Mesenchymal stem cell (in vitro differentiated cells and primary cell): ENCODE results near the gene UQCRH.

ENCODE experiments used
- DNase-seq: peaks from one replicate; pipeline ENCODE4 v3.0.0-alpha.2; 2013
- H2AFZ ChIP-seq: one replicate; pipeline ENCODE4 v1.6.1; 2013; ENCODE audit warnings: low read depth, mild to moderate bottlenecking, control low read depth, inconsistent platforms, low read length, moderate library complexity
- H2AK5ac ChIP-seq: 2 replicates; pipeline ENCODE4 v1.6.1; 2013; ENCODE audit warnings: low read length, moderate library complexity, mild to moderate bottlenecking, inconsistent platforms; ENCODE audit not compliant: severe bottlenecking
- H2BK120ac ChIP-seq: one replicate; pipeline ENCODE4 v1.6.1; 2013; ENCODE audit warnings: low read depth, mild to moderate bottlenecking, inconsistent platforms, low read length, moderate library complexity
- H2BK12ac ChIP-seq, 2 experiments: one replicate each; pipeline ENCODE4 v1.6.1; 2013; ENCODE audit warnings: inconsistent platforms in 2 of 2, low read length in 2 of 2, mild to moderate bottlenecking in 2 of 2, moderate library complexity in 2 of 2, control low read depth in 1 of 2
- H2BK15ac ChIP-seq: one replicate; pipeline ENCODE4 v1.6.1; 2013; ENCODE audit warnings: mild to moderate bottlenecking, low read depth, inconsistent platforms; ENCODE audit not compliant: poor library complexity, severe bottlenecking
- H2BK5ac ChIP-seq: 2 replicates; pipeline ENCODE4 v1.6.1; 2013; ENCODE audit warnings: low read depth, mild to moderate bottlenecking, low read length, control low read depth, inconsistent platforms; ENCODE audit not compliant: poor library complexity, severe bottlenecking
- H3K14ac ChIP-seq, 2 experiments: one replicate each; pipeline ENCODE4 v1.6.1; 2013; ENCODE audit warnings: inconsistent platforms in 2 of 2, low read length in 2 of 2, control low read depth in 1 of 2, mild to moderate bottlenecking in 1 of 2, moderate library complexity in 1 of 2
- H3K18ac ChIP-seq, 2 experiments: one replicate each; pipeline ENCODE4 v1.6.1; 2013; ENCODE audit warnings: inconsistent platforms in 2 of 2, low read length in 2 of 2, control low read depth in 1 of 2, low read depth in 1 of 2, mild to moderate bottlenecking in 1 of 2
- H3K23ac ChIP-seq, 2 experiments: one replicate each; pipeline ENCODE4 v1.6.1; 2013; ENCODE audit warnings: inconsistent platforms in 2 of 2, low read length in 2 of 2, mild to moderate bottlenecking in 2 of 2, moderate library complexity in 2 of 2, control low read depth in 1 of 2
- H3K27ac ChIP-seq: 2 replicates; pipeline ENCODE4 v1.5.1; 2013; ENCODE audit warnings: mild to moderate bottlenecking, moderate library complexity, low read length, control low read depth, inconsistent platforms; ENCODE audit not compliant: poor library complexity, severe bottlenecking
- H3K27me3 ChIP-seq, 2 experiments: 2 replicates each; pipeline versions ENCODE4 v1.6.1 to v1.7.0; 2013; ENCODE audit warnings: low read length in 2 of 2, mild to moderate bottlenecking in 2 of 2, moderate library complexity in 2 of 2, control low read depth in 1 of 2, inconsistent platforms in 1 of 2; ENCODE audit not compliant: control insufficient read depth in 1 of 2, insufficient read depth in 1 of 2
- H3K36me3 ChIP-seq, 2 experiments: 2 replicates each; pipeline versions ENCODE4 v1.6.1 to v1.7.0; 2013; ENCODE audit warnings: low read length in 2 of 2, control low read depth in 1 of 2, inconsistent platforms in 1 of 2, low read depth in 1 of 2, mild to moderate bottlenecking in 1 of 2; ENCODE audit not compliant: insufficient read depth in 2 of 2, control insufficient read depth in 1 of 2
- H3K4ac ChIP-seq, 2 experiments: one replicate each; pipeline ENCODE4 v1.6.1; 2013; ENCODE audit warnings: inconsistent platforms in 2 of 2, low read length in 2 of 2, mild to moderate bottlenecking in 2 of 2, moderate library complexity in 2 of 2, control low read depth in 1 of 2, low read depth in 1 of 2
- H3K4me1 ChIP-seq: 2 replicates; pipeline ENCODE4 v1.6.1; 2013; ENCODE audit warnings: low read depth, low read length, control low read depth; ENCODE audit not compliant: control insufficient read depth, insufficient read depth
- H3K4me2 ChIP-seq: 2 replicates; pipeline ENCODE4 v1.6.1; 2013; ENCODE audit warnings: low read length, mild to moderate bottlenecking, inconsistent platforms; ENCODE audit not compliant: poor library complexity, severe bottlenecking
- H3K4me3 ChIP-seq, 2 experiments: 2 replicates each; pipeline versions ENCODE4 v1.5.1 to v1.7.0; 2013; ENCODE audit warnings: low read length in 2 of 2, mild to moderate bottlenecking in 2 of 2, control low read depth in 1 of 2, low read depth in 1 of 2; ENCODE audit not compliant: insufficient read depth in 1 of 2
- H3K79me1 ChIP-seq: replicated peaks from 2 replicates; pipeline ENCODE4 v1.6.1; 2013; ENCODE audit warnings: mild to moderate bottlenecking, control low read depth, low read length, inconsistent platforms; ENCODE audit not compliant: poor library complexity, severe bottlenecking
- H3K9ac ChIP-seq: 2 replicates; pipeline ENCODE4 v1.7.0; 2013; ENCODE audit warnings: mild to moderate bottlenecking, low read length, moderate library complexity
- H3K9me3 ChIP-seq: 2 replicates; pipeline ENCODE4 v1.7.0; 2013; ENCODE audit warnings: mild to moderate bottlenecking, low read length; ENCODE audit not compliant: control insufficient read depth
- H4K8ac ChIP-seq: one replicate; pipeline ENCODE4 v1.6.1; 2013; ENCODE audit warnings: inconsistent platforms, mild to moderate bottlenecking, low read length, moderate library complexity
- H4K91ac ChIP-seq: one replicate; pipeline ENCODE4 v1.6.1; 2013; ENCODE audit warnings: mild to moderate bottlenecking, low read length, inconsistent platforms
- WGBS: methylation state at CpG from one replicate; pipeline ENCODE4 v1.1.7; 2013; ENCODE audit warnings: mixed read lengths; 5-methylcytosine and 5-hydroxymethylcytosine counted together

The UQCRH gene

GRCh38 chr1:46263146-46263545, 40.4 kb upstream of the UQCRH start:
- no peak overlapping the region for H4K91ac ChIP-seq
- no peak overlapping the region for H3K14ac ChIP-seq
- no peak overlapping the region for H3K4me2 ChIP-seq
- no peaks in the 10 kb centered on the region for H3K9me3 ChIP-seq
- no peak overlapping the region for H3K9ac ChIP-seq
- H2BK15ac ChIP-seq, result no peak overlapping the region
- WGBS, result 97% methylated on average over 2 of the region's 2 CpGs
- no peak overlapping the region for H2AFZ ChIP-seq
- H2BK120ac ChIP-seq, result no peak overlapping the region
- no peak overlapping the region for H3K4ac ChIP-seq
- H3K23ac ChIP-seq, result no peak overlapping the region
- H2AK5ac ChIP-seq, result no peak overlapping the region
- no peaks in the 10 kb centered on the region for H3K79me1 ChIP-seq
- H4K8ac ChIP-seq, result no peak overlapping the region
- H2BK5ac ChIP-seq, result no peak overlapping the region
- peaks cover 3 to 39% of the 10 kb centered on the region in 2 experiments for H3K36me3 ChIP-seq
- H2BK12ac ChIP-seq, result no peak overlapping the region
- no peaks in the 10 kb centered on the region for H3K27me3 ChIP-seq
- H3K27ac ChIP-seq, result no peak overlapping the region
- no peak for DNase-seq
- H3K4me1 ChIP-seq, result no peaks in the 10 kb centered on the region
- H3K18ac ChIP-seq, result no peak overlapping the region
- H3K4me3 ChIP-seq, result no peak overlapping the region

GRCh38 chr1:46268578-46268977, 34.9 kb upstream of the UQCRH start:
- H4K8ac ChIP-seq, result no peak overlapping the region
- no peak overlapping the region for H2BK15ac ChIP-seq
- H3K4me3 ChIP-seq, result no peak overlapping the region
- no peak overlapping the region for H2BK12ac ChIP-seq
- H3K4me1 ChIP-seq, result no peaks in the 10 kb centered on the region
- H3K9ac ChIP-seq, result no peak overlapping the region
- H3K4ac ChIP-seq, result no peak overlapping the region
- no CpG with 5 or more reads among the region's 1 CpG for WGBS
- H2AK5ac ChIP-seq, result no peak overlapping the region
- no peak overlapping the region for H2BK5ac ChIP-seq
- H3K23ac ChIP-seq, result no peak overlapping the region
- peaks cover 0 to 28% of the 10 kb centered on the region in 2 experiments for H3K36me3 ChIP-seq
- H3K27me3 ChIP-seq, result no peaks in the 10 kb centered on the region
- no peak overlapping the region for H2BK120ac ChIP-seq
- H3K27ac ChIP-seq, result no peak overlapping the region
- DNase-seq, result no peak
- no peak overlapping the region for H3K18ac ChIP-seq
- H3K14ac ChIP-seq, result no peak overlapping the region
- peaks cover 3% of the 10 kb centered on the region for H3K79me1 ChIP-seq
- no peaks in the 10 kb centered on the region for H3K9me3 ChIP-seq
- H4K91ac ChIP-seq, result no peak overlapping the region
- H2AFZ ChIP-seq, result no peak overlapping the region
- H3K4me2 ChIP-seq, result no peak overlapping the region

GRCh38 chr1:46274225-46275029, 29.1 kb upstream of the UQCRH start:
- DNase-seq, result no peak
- Histone ChIP-seq H2BK120ac (no peak overlapping the region), H3K79me1 (peaks cover 3% of the 10 kb centered on the region), H3K23ac (no peak overlapping the region), H3K4me3 (no peak overlapping the region), H3K18ac (no peak overlapping the region), H2BK5ac (no peak overlapping the region), H3K4me1 (no peaks in the 10 kb centered on the region), H2BK12ac (no peak overlapping the region), H2AK5ac (no peak overlapping the region), H3K4ac (no peak overlapping the region), H2AFZ (no peak overlapping the region), H3K27ac (no peak overlapping the region), H3K4me2 (no peak overlapping the region), H3K36me3 (peaks cover 18 to 33% of the 10 kb centered on the region in 2 experiments), H3K14ac (no peak overlapping the region), H4K8ac (no peak overlapping the region), H3K9me3 (no peaks in the 10 kb centered on the region), H2BK15ac (no peak overlapping the region), H3K9ac (no peak overlapping the region), H3K27me3 (no peaks in the 10 kb centered on the region), H4K91ac (no peak overlapping the region)
- 97% methylated on average over 5 of the region's 6 CpGs for WGBS

DNA sequence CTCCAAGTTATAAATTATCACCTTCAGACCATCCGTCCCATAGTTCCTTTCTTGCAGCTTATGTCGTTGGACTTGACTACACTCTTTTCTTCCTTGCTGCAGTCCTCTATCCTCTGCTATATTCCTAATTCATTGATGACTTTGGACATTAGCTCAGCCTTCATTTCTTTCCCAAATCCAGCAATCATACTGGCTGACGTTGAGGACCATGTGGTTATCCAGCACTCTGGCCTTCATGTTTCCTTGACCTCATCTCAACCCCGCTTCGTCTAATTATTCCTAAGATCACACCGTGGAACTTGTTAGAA, 28.5 kb upstream of the UQCRH start:
- Histone ChIP-seq H4K8ac (no peak overlapping the region), H3K18ac (no peak overlapping the region), H3K4me3 (no peak overlapping the region), H3K27ac (no peak overlapping the region), H3K14ac (no peak overlapping the region), H2AK5ac (no peak overlapping the region), H3K9me3 (no peaks in the 10 kb centered on the region), H3K27me3 (no peaks in the 10 kb centered on the region), H3K23ac (no peak overlapping the region), H3K4me2 (no peak overlapping the region), H2AFZ (no peak overlapping the region), H2BK5ac (no peak overlapping the region), H3K36me3 (peaks cover 20 to 38% of the 10 kb centered on the region in 2 experiments), H4K91ac (no peak overlapping the region), H3K4me1 (no peaks in the 10 kb centered on the region), H2BK15ac (no peak overlapping the region), H3K4ac (no peak overlapping the region), H2BK12ac (no peak overlapping the region), H2BK120ac (no peak overlapping the region), H3K9ac (no peak overlapping the region), H3K79me1 (peaks cover 3% of the 10 kb centered on the region)
- DNase-seq, result no peak
- WGBS, result 98% methylated on average over 6 of the region's 6 CpGs
